Measurements from ENCODE around the gene TMEM121.

TMEM121 gene

GRCh38 chr14:105500726-105501101 is 25.7 kb upstream of the TMEM121 start:
- no peak overlapping the region for H3K27ac ChIP-seq
- in situ Hi-C loops (cut with HindIII; ENCODE audit: low pct_ligation_motif_present, low sequenced_read_pairs), result no loop called here
- no peak overlapping the region for H3K4me3 ChIP-seq (ENCODE audit: low read depth, low read length)
- no peak for TF ChIP-seq CTCF (IDR thresholded peaks at IDR 0.05; ENCODE audit: low read depth, low read length, missing control alignments)
- H3K36me3 ChIP-seq (replicated peaks), result no peaks in the 10 kb centered on the region
- DNase-seq, result no peak
- H3K27me3 ChIP-seq (replicated peaks), result no peaks in the 10 kb centered on the region

- in situ Hi-C loops (cut with HindIII; ENCODE audit: low pct_ligation_motif_present, low sequenced_read_pairs), result no loop called here
- no peak for DNase-seq
- H3K4me3 ChIP-seq (ENCODE audit: low read depth, low read length), result no peak overlapping the region
- TF ChIP-seq CTCF (IDR thresholded peaks at IDR 0.05; ENCODE audit: low read depth, low read length, missing control alignments), result no peak
- H3K27ac ChIP-seq, result no peak overlapping the region
- no peaks in the 10 kb centered on the region for H3K27me3 ChIP-seq (replicated peaks)
- no peaks in the 10 kb centered on the region for H3K36me3 ChIP-seq (replicated peaks)
These were observed 24.7 kb upstream of the TMEM121 start for GRCh38 chr14:105501504-105502291.

- no peak for DNase-seq
These were observed 23.7 kb upstream of the TMEM121 start for GRCh38 chr14:105502446-105503295.

GRCh38 chr14:105503296-105503640 is 23.1 kb upstream of the TMEM121 start:
- no peaks in the 10 kb centered on the region for H3K36me3 ChIP-seq (replicated peaks)

More at GRCh38 chr14:105502446-105503295, 23.7 kb upstream of the TMEM121 start:
- Histone ChIP-seq H3K27me3 (replicated peaks) (no peaks in the 10 kb centered on the region), H3K4me3 (ENCODE audit: low read depth, low read length) (no peak overlapping the region), H3K36me3 (replicated peaks) (no peaks in the 10 kb centered on the region), H3K27ac (no peak overlapping the region)
- no peak for TF ChIP-seq CTCF (IDR thresholded peaks at IDR 0.05; ENCODE audit: low read depth, low read length, missing control alignments)
- in situ Hi-C loops (cut with HindIII; ENCODE audit: low pct_ligation_motif_present, low sequenced_read_pairs), result no loop called here

GRCh38 chr14:105503935-105504692 is 22.3 kb upstream of the TMEM121 start:
- no peak for TF ChIP-seq CTCF (IDR thresholded peaks at IDR 0.05; ENCODE audit: low read depth, low read length, missing control alignments)
- DNase-seq, result no peak
- Histone ChIP-seq H3K27me3 (replicated peaks) (no peaks in the 10 kb centered on the region), H3K36me3 (replicated peaks) (no peaks in the 10 kb centered on the region), H3K4me3 (ENCODE audit: low read depth, low read length) (no peak overlapping the region), H3K27ac (no peak overlapping the region)
- in situ Hi-C loops (cut with HindIII; ENCODE audit: low pct_ligation_motif_present, low sequenced_read_pairs), result no loop called here

More at GRCh38 chr14:105503296-105503640, 23.1 kb upstream of the TMEM121 start:
- in situ Hi-C loops (cut with HindIII; ENCODE audit: low pct_ligation_motif_present, low sequenced_read_pairs), result no loop called here
- DNase-seq, result no peak
- H3K27me3 ChIP-seq (replicated peaks), result no peaks in the 10 kb centered on the region
- no peak overlapping the region for H3K27ac ChIP-seq
- no peak overlapping the region for H3K4me3 ChIP-seq (ENCODE audit: low read depth, low read length)
- no peak for TF ChIP-seq CTCF (IDR thresholded peaks at IDR 0.05; ENCODE audit: low read depth, low read length, missing control alignments)
